GM18505 (cell line): ENCODE results near the gene SNAP23.
A peak's percentile ranks its signal among the peaks of the same experiment; 100 is the strongest.

Experiments used
- ATAC-seq: cut with Tn5 transposase; IDR thresholded peaks from one replicate; pipeline ENCODE4 v1.9.1; 2021; ENCODE audit not compliant: unreplicated experiment
- POLR2A ChIP-seq: IDR thresholded peaks from 4 replicates; pipeline ENCODE4 v1.6.1; 2011; ENCODE audit warnings: borderline replicate concordance; ENCODE audit not compliant: insufficient read depth, insufficient read length; ENCODE audit errors: extremely low read depth

SNAP23 gene

GRCh38 chr15:42558739-42559138 is 63.3 kb downstream of the SNAP23 start:
- no peak for ATAC-seq

GRCh38 chr15:42575188-42576039 is 80.0 kb downstream of the SNAP23 start, which contains the start of gene STARD9:
Gene STARD9 (plus strand): TSS chr15:42575606. CDS start chr15:42575716, 110 bp downstream.
- peak; percentile 89 for ATAC-seq
- TF ChIP-seq POLR2A = peak; percentile 58

More at GRCh38 chr15:42558739-42559138, 63.3 kb downstream of the SNAP23 start:
- no peak for TF ChIP-seq POLR2A

- ATAC-seq = no peak
- no peak for TF ChIP-seq POLR2A
Observed at GRCh38 chr15:42576040-42576594, 80.7 kb downstream of the SNAP23 start.

GRCh38 chr15:42576776-42577175 is 81.3 kb downstream of the SNAP23 start:
- ATAC-seq = no peak
- TF ChIP-seq POLR2A = no peak

GRCh38 chr15:42577514-42578031 is 82.1 kb downstream of the SNAP23 start:
- no peak for TF ChIP-seq POLR2A
- ATAC-seq = no peak

- TF ChIP-seq POLR2A = no peak
- no peak for ATAC-seq
Observed at GRCh38 chr15:42578984-42579537, 83.6 kb downstream of the SNAP23 start.

GRCh38 chr15:42581272-42581730 is 85.9 kb downstream of the SNAP23 start:
- peak; percentile 69 for ATAC-seq
- TF ChIP-seq POLR2A = peak; percentile 37
